Lung (tissue), 12 donors: Measurements from ENCODE around the gene PDE4B. TPM values are rescaled to one million over a fixed set of nuclear protein-coding genes. Genes with fewer than 3 reads are reported as not detected.

ENCODE experiments used
- ATAC-seq: fragments of 200-7000 bp; cut with Tn5 transposase; one replicate; pipeline ENCODE4 v1.9.1; 2020; ENCODE audit warnings: moderate number of reproducible peaks; ENCODE audit not compliant: insufficient read depth, low FRiP score
- DNase-seq, 3 donors: peaks; one replicate each; pipeline ENCODE4 v3.0.0-alpha.2; 2013 to 2017
- H3K27ac ChIP-seq, 2 donors: one replicate each; pipeline ENCODE4 v1.5.1; 2013; ENCODE audit warnings: mild to moderate bottlenecking in 2 of 2, moderate library complexity in 2 of 2, control low read depth in 1 of 2, inconsistent platforms in 1 of 2, low read depth in 1 of 2, low read length in 1 of 2
- H3K27me3 ChIP-seq, 3 donors: one replicate each; pipeline ENCODE4 v1.5.1; 2013; ENCODE audit warnings: low read length in 2 of 3; ENCODE audit not compliant: control insufficient read depth in 3 of 3, insufficient read depth in 3 of 3
- H3K36me3 ChIP-seq, 4 donors: one replicate each; pipeline ENCODE4 v1.5.1; 2013; ENCODE audit warnings: low read length in 4 of 4, mild to moderate bottlenecking in 1 of 4, moderate library complexity in 1 of 4; ENCODE audit not compliant: control insufficient read depth in 4 of 4, insufficient read depth in 4 of 4
- H3K4me1 ChIP-seq, 5 donors: one replicate each; pipeline ENCODE4 v1.5.1; 2013; ENCODE audit warnings: low read length in 5 of 5, mild to moderate bottlenecking in 2 of 5, moderate library complexity in 1 of 5; ENCODE audit not compliant: control insufficient read depth in 5 of 5, insufficient read depth in 5 of 5
- H3K4me3 ChIP-seq: one replicate; pipeline ENCODE4 v1.5.1; 2013; ENCODE audit warnings: mild to moderate bottlenecking, control low read depth, moderate library complexity
- H3K9ac ChIP-seq, 2 donors: one replicate each; pipeline ENCODE4 v1.5.1; 2013; ENCODE audit warnings: low read length in 2 of 2, control low read depth in 1 of 2; ENCODE audit not compliant: insufficient read depth in 1 of 2
- H3K9me3 ChIP-seq, 4 donors: one replicate each; pipeline ENCODE4 v1.5.1; 2013; ENCODE audit warnings: low read length in 3 of 4, mild to moderate bottlenecking in 1 of 4, moderate library complexity in 1 of 4; ENCODE audit not compliant: control insufficient read depth in 4 of 4, insufficient read depth in 3 of 4
- WGBS, 2 donors: extraction: QIAGEN DNeasy Blood & Tissue Kit; methylation state at CpG; one replicate each; pipeline ENCODE4 v1.1.7; 2013; 5-methylcytosine and 5-hydroxymethylcytosine counted together
- polyA plus RNA-seq, 2 donors: library from polyadenylated mRNA; stranded (reverse); fragments of 200-250 nt; gene quantifications; one replicate each; pipeline ENCODE4 v1.2.1, GENCODE V29; 2013
- total RNA-seq, 2 donors: library from RNA; depleted of rRNA in 1 of 2; stranded (reverse); fragments of >200 nt in 1 of 2; gene quantifications; one replicate each; pipeline ENCODE4 v1.2.1, GENCODE V29; 2014 to 2021
- TF ChIP-seq, protein P1 (sequence below): IDR thresholded peaks from 2 replicates; pipeline ENCODE4 v1.5.1; 2012; ENCODE audit warnings: mild to moderate bottlenecking; ENCODE audit errors: control extremely low read depth, extremely low read depth
- donor health status: control.
- donor health status: control.
- donor health status: Bipolar disorder and iron deficiency.
- donor health status: healthy.
- donor health status: DM: yes; HTN: yes; CAD: no.

Gene PDE4B
- total and polyA plus RNA-seq, 4 donors: 4.0 to 96.2 (median 20.2) TPM

DNA sequence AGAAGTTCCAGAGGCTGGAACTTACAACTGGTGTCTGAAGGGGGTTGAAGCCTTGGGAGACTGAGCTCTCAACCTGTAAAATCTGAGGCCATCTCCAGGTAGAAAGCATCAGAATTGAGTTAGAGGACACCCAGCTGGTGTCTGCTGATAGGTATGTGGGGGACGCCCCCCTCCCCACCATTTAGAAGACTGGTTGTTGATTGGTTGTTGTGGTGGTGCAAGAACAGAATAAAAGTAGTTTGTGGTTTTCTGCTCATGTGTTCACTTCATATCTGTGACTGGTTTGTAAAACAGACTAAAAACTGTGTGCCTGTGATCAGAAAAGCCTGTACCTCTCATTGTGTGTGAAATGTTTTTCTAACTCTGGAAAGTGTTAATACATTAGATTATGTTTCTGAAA, 33.2 kb upstream of the PDE4B start:
- TF ChIP-seq, protein P1, sequence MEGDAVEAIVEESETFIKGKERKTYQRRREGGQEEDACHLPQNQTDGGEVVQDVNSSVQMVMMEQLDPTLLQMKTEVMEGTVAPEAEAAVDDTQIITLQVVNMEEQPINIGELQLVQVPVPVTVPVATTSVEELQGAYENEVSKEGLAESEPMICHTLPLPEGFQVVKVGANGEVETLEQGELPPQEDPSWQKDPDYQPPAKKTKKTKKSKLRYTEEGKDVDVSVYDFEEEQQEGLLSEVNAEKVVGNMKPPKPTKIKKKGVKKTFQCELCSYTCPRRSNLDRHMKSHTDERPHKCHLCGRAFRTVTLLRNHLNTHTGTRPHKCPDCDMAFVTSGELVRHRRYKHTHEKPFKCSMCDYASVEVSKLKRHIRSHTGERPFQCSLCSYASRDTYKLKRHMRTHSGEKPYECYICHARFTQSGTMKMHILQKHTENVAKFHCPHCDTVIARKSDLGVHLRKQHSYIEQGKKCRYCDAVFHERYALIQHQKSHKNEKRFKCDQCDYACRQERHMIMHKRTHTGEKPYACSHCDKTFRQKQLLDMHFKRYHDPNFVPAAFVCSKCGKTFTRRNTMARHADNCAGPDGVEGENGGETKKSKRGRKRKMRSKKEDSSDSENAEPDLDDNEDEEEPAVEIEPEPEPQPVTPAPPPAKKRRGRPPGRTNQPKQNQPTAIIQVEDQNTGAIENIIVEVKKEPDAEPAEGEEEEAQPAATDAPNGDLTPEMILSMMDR: no peak
- Histone ChIP-seq H3K27ac (no peak overlapping the region), H3K9ac (no peak overlapping the region), H3K9me3 (no peaks in the 10 kb centered on the region), H3K4me3 (no peak overlapping the region), H3K27me3 (no peaks in the 10 kb centered on the region), H3K36me3 (no peaks in the 10 kb centered on the region), H3K4me1 (peaks cover 0 to 2% (median 0%) of the 10 kb centered on the region in 5 donors)
- DNase-seq (no peak), ATAC-seq (no peak)
- WGBS, 2 donors: 86 to 95% methylated on average over 1 of the region's 1 CpG

GRCh38 chr1:65762081-65762862, 30.4 kb upstream of the PDE4B start:
- Histone ChIP-seq H3K9me3 (no peaks in the 10 kb centered on the region), H3K4me3 (no peak overlapping the region), H3K9ac (no peak overlapping the region), H3K36me3 (no peaks in the 10 kb centered on the region), H3K27ac (no peak overlapping the region), H3K4me1 (peaks cover 0 to 2% (median 0%) of the 10 kb centered on the region in 5 donors), H3K27me3 (no peaks in the 10 kb centered on the region)
- TF ChIP-seq, protein P1: no peak
- 77 to 83% methylated on average over 8 of the region's 8 CpGs for WGBS, 2 donors
- DNase-seq: peak in 1 of 3 donors; percentile 1
- no peak for ATAC-seq

DNA sequence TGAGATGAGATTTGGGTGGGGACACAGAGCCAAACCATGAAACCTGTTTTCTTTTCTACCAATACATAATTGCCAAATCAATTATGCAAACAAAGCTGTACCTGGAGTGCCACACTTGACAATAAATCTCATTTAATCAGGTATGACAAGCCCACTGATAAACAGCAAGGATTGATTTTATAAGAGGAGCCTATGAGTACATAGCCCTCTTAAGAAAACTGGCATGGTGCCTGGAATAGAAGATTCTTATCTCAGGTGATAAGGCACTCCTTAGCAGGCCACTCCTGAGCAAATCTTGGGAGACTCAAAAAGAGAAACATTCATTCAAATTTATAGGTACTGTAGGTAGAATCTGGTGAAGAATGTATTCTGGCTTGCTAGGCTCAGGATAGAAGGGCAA, 28.6 kb upstream of the PDE4B start:
- Histone ChIP-seq H3K4me1 (no peaks in the 10 kb centered on the region), H3K27ac (no peak overlapping the region), H3K4me3 (no peak overlapping the region), H3K27me3 (no peaks in the 10 kb centered on the region), H3K36me3 (no peaks in the 10 kb centered on the region), H3K9me3 (no peaks in the 10 kb centered on the region), H3K9ac (no peak overlapping the region)
- TF ChIP-seq, protein P1: no peak
- DNase-seq (peak; percentile 14 to 74 (median 44)), ATAC-seq (no peak)
